ENCODE results near the gene ZKSCAN4.

The ZKSCAN4 gene

DNA sequence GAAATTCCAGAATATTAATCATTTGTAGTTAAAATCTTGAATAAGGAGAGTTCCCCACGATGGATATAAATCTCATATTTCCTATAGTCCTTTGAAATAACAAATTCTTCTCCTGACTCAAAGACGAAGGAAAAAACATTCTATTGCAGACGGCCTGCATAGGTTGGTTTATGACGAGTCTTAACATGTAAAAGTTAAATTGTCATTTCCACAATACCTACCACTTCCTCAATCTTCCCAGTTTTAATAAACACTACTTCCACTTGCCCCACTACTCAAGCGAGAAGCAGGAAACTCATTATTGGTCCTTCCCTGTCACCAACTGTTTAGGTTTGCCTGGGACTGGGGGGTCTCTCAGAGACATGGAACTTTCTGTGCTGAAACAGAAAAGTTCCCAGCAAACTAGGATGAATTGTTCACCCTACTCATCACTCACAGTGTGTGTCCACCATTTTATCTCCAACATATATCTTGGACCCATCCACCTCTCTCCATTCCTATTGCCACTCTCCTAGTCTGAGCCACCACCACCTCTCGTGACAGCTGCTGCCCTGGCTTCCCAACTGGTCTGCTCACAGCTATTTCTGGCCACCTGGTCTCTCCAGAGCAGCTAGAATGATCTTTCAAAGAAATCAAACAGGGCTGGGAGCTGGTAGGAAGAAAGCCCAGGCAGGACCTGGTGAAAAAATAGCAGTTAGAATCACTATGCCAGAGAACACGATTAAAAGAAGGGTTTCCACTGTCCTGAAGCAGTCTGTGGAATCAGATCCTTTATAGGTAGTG, 42.1 kb downstream of the ZKSCAN4 start:
- DNase-seq (ENCODE audit: low read depth in 2 of 3, low spot score in 1 of 3), result no peak

DNA sequence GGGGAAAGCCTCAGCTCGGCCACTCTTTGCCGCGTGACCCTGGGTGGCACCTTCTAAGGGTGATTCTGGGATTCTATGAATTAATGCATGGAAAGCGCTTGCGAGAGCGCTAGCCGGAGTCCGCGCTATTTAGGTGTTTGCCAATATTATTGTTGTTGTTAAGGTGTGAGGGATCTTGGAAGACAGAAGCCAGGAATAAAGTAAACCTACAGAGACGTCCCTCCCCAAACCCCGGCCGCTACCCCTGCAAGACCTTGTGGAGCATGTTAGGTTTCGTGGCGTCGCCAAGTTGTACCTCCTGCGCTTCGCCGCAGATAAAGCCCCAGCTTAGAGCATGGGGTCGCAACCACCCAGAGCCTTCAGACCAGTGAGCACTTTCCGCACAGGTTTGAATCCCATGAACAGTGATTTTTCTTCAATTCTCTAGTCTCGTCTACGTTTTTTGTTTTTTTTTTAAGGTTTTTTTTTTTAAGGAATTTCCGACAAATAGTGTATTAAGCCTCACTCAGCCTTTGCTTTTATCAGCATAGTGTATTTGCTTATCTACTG, 43.9 kb downstream of the ZKSCAN4 start:
- DNase-seq (ENCODE audit: low read depth in 2 of 3, low spot score in 1 of 3), result no peak

DNA sequence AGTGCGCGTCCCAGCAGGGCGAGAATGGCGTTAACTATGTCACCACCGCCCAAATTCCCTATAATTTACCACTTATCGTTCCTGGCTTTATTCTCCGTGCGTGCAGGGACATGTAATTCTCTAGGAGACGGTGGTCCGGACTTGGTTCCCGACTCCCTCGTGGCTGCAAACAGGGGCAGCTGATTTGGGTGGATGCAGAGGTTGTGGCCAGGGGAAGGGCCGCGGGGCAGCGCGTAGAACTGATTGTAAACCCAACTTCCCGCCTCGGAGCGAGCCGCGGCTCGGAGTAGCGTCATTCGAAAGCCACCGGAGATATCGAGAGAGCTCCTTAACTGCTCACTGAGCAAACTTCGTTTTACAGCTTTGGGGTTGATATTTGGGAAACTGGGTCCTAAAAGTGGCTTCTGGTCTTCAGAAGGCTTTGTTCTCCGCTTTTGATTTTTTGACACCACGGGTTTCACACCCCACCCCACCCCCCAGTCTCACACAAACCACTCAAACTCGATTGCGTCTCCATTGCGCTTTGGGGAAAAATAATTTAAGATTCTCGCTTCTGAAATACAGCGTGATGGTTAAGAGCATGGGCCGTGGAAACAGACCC, 44.5 kb downstream of the ZKSCAN4 start:
- no peak for DNase-seq (ENCODE audit: low read depth in 2 of 3, low spot score in 1 of 3)

DNA sequence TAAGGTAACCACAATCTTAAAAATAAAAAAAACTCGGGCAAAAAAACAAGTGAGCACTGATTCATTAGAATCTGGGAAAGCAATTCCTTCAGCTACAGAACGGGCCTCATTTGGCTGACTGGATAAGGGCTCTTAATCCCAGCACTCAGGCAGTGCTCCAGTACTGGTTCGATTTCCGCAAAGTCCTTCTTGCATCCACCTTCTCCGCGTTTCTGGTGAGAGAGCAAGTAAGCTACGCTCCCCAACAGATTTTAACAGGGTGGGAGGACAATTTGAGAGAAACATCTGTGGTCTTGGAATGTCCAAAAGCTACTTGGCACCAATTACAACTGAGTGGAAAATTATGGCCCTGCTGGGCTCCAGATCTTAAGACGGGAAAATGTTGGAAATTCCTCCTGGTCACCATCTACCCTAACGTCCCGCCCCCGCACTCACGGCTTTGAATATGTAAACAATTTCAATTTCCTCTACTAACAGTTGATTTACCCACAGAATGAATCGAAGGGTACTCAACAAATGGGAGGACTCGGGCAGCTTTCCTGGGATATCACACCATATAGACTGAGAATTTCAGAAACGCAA, 45.0 kb downstream of the ZKSCAN4 start:
- DNase-seq (ENCODE audit: low read depth in 2 of 3, low spot score in 1 of 3), result no peak

DNA sequence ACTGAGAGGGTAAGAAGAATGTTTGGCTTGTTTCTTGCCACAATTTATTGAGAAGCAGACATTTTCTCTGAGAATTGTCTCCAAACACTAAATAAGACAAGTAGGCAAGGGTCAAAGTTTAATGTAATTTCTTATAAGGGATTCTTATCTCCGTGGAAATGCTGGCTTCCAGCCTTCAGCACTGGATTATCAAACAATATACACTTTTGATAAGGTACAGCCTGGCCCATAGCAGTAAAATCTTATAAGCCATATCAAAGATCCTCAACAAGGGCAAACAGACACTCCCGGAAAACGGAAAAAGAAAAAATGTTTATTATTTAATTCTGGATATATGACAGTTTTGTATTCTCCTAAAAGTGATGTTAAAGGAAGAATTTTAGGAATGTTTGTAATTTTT, 45.5 kb downstream of the ZKSCAN4 start:
- no peak for DNase-seq (ENCODE audit: low read depth in 2 of 3, low spot score in 1 of 3)

DNA sequence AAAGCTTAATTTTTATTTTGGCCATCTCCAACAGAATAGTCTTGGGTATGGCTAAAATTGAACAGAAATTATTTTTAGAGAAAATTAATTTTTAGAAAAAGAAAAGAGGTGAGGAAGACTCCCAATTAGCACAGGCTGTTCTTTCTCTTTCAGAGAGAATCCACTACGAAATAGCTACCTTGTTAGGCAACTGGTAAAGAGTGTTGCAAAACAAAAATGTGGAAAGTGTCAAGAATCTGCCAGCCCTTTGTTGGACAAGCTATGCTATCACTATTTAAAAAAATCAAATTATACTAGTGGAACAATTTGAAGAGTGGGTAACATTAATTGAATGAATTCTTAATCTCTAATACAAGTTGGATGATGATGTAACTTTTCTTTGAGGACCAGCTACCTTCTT, 46.2 kb downstream of the ZKSCAN4 start:
- DNase-seq (ENCODE audit: low read depth in 2 of 3, low spot score in 1 of 3), result no peak

DNA sequence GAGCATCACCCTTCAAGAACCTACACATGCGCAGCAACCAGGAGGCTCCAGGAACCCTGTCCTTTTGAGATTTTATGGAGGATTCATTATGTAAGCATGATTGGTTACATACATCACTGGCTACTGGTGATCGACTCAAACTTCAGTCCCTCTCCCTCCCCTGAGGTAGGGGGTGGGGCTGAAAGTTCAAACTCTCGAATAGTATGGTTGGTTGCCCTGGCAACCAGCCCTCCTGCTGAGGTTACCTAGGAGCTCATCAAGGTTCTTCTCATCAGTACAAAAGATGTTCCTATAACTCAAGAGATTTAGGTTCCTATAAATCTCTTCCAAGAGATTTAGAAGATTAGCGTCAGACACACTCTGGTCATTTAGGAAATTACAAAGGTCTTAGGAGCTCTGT, 48.9 kb downstream of the ZKSCAN4 start:
- DNase-seq (ENCODE audit: low read depth in 2 of 3, low spot score in 1 of 3), result no peak

DNA sequence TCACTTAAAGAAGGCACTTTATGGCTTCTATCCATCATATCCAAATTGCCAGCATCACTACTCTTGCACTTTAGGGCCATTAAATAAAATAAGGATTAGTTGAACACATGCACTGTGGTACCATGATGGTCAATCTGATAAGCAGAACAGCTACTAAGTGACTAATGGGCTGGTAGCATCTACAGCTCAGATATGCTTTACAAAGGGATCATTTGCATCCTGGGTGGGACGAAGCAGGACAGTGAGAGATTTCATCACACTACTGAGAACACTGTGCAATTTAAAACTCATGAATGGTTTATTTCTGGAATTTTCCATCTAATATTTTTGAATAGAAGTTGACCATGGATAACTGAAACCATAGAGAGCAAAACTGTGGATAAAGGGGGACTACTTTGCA, 52.0 kb downstream of the ZKSCAN4 start:
- DNase-seq (ENCODE audit: low read depth in 2 of 3, low spot score in 1 of 3), result no peak

Measured in stimulated activated CD4-positive, alpha-beta T cell treated with anti-CD3 and anti-CD28 coated beads, Interleukin-12 subunit alpha, Interleukin-12 subunit beta, amount 100 ng/mL, for 48 hours (primary cell).